Endothelial cell of umbilical vein (primary cell): ENCODE results near the gene OR7D2.

Experiments
- CTCF ChIP-seq, 2 donors: IDR thresholded peaks; 1 replicate in 1 of 2; 2 replicates in 1 of 2; pipeline ENCODE4 v1.5.1; 2011; ENCODE audit warnings: low read length in 2 of 2, mild to moderate bottlenecking in 2 of 2, moderate library complexity in 2 of 2, control low read depth in 1 of 2, inconsistent platforms in 1 of 2, low read depth in 1 of 2; ENCODE audit not compliant: insufficient read depth in 1 of 2; ENCODE audit errors: extremely low read depth in 1 of 2
- POLR2A ChIP-seq: IDR thresholded peaks from 2 replicates; pipeline ENCODE4 v1.6.1; 2012; ENCODE audit warnings: low read depth, mild to moderate bottlenecking, control low read depth, low read length
- POLR2AphosphoS5 ChIP-seq: IDR thresholded peaks from 2 replicates; pipeline ENCODE4 v1.6.1; 2012; ENCODE audit warnings: low read depth, mild to moderate bottlenecking, control low read depth, low read length, moderate library complexity; ENCODE audit not compliant: insufficient read depth

- TF ChIP-seq CTCF (IDR thresholded peaks at IDR 0.05; ENCODE audit: extremely low read depth in 1 of 2, insufficient read depth in 1 of 2, low read depth in 1 of 2, low read length in 2 of 2), result no peak
- no peak for TF ChIP-seq POLR2A
- TF ChIP-seq POLR2AphosphoS5, result no peak
Observed at GRCh38 chr19:9189535-9189934, 10.8 kb downstream of the OR7D2 start.
